Gastrocnemius medialis (tissue), 4 donors: ENCODE results near the gene CDHR4. TPM values are rescaled to one million over a fixed set of nuclear protein-coding genes. Genes with fewer than 3 reads are reported as not detected.

Experiments used
- ATAC-seq, 2 donors: fragments of 150-250 bp; one replicate each; pipeline ENCODE4 v1.9.1; 2016
- DNase-seq, 2 donors: peaks; one replicate each; pipeline ENCODE4 v3.0.0-alpha.2; 2019
- H3K27ac ChIP-seq, 4 donors: fragments of 200-600 bp; sonication (generic); 1 replicate in 1 of 4; 2 replicates in 3 of 4; pipeline ENCODE4 v1.5.1; 2016 to 2018; ENCODE audit warnings: mild to moderate bottlenecking in 2 of 4, moderate library complexity in 1 of 4
- H3K27me3 ChIP-seq, 3 donors: fragments of 200-600 bp; sonication (generic) in 2 of 3; 1 replicate in 1 of 3; 2 replicates in 2 of 3; pipeline versions ENCODE4 v1.5.1 to v1.6.0; 2016 to 2019; ENCODE audit warnings: mild to moderate bottlenecking in 1 of 3, moderate library complexity in 1 of 3
- H3K36me3 ChIP-seq, 2 donors: fragments of 200-600 bp; sonication (generic) in 1 of 2; one replicate each; pipeline ENCODE4 v1.5.1; 2017 to 2018
- H3K4me1 ChIP-seq, 2 donors: fragments of 200-600 bp; sonication (generic) in 1 of 2; one replicate each; pipeline ENCODE4 v1.5.1; 2016 to 2017; ENCODE audit warnings: mild to moderate bottlenecking in 2 of 2
- H3K4me3 ChIP-seq, 4 donors: fragments of 200-600 bp; sonication (generic) in 3 of 4; 1 replicate in 1 of 4; 2 replicates in 3 of 4; pipeline ENCODE4 v1.5.1; 2016 to 2019; ENCODE audit warnings: mild to moderate bottlenecking in 2 of 4
- H3K9me3 ChIP-seq, 3 donors: fragments of 200-600 bp; sonication (generic) in 2 of 3; 1 replicate in 1 of 3; 2 replicates in 2 of 3; pipeline ENCODE4 v1.5.1; 2016 to 2019
- POLR2A ChIP-seq, 2 donors: fragments of 450-650 bp; IDR thresholded peaks; one replicate each; pipeline ENCODE4 v1.6.1; 2017; ENCODE audit warnings: antibody characterized with exemption in 2 of 2, mild to moderate bottlenecking in 2 of 2, moderate library complexity in 2 of 2
- in situ Hi-C, 4 donors: fragments of 200-750 bp; cut with MboI; loops; one replicate each; pipeline versions ENCODE4 v1.15.0 to v1.8.0; 2017; ENCODE audit warnings: low sequenced_read_pairs in 4 of 4
- intact Hi-C: fragments of 100-400 bp; cut with DNase I; formaldehyde crosslinking; loops from one replicate; pipeline ENCODE4 v1.15.1; 2023; ENCODE audit warnings: low total_unique reads
- total RNA-seq, 4 donors: library from RNA; depleted of rRNA; stranded (reverse); fragments of >200 nt; gene quantifications; one replicate each; pipeline versions ENCODE4 v1.1.0 to v1.2.3, GENCODE V29; 2016
- TF ChIP-seq, protein P1 (sequence below), 5 experiments: fragments of 450-650 bp in 3 of 5; fragments of 200-600 bp in 2 of 5; sonication (generic) in 2 of 5; IDR thresholded peaks in 4 of 5; conservative IDR thresholded peaks in 1 of 5; 1 replicate in 4 of 5; 2 replicates in 1 of 5; pipeline ENCODE4 v1.5.1; 2016 to 2019; ENCODE audit warnings: antibody characterized with exemption in 5 of 5, mild to moderate bottlenecking in 3 of 5, moderate library complexity in 3 of 5

CDHR4 gene
- total RNA-seq, 4 donors from 2014 or later = not detected

DNA sequence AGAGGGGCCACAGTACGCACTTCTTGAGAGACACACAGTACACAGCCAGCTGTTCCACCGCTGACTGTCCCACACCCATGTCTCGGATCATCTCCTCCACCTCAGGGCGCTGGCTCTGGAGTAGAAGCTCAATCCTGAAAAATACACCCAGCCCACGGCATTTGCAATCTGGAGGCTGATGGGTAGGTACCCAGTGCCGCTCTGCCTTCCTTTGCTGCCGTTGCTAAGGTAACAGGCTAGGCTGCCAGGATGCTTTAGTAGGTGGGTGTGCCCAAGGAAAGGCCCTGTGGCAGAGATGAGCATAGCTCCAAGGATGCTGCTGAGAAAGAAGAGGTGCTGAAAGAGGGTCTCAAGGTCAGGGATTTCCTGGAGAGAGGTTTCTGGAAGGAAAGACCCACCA lies 42.1 kb upstream of the CDHR4 start:
- no peaks in the 10 kb centered on the region for H3K27me3 ChIP-seq
- ATAC-seq (no peak), DNase-seq (no peak)
- in situ Hi-C loops = loop anchor here in 2 of 4 donors (5.0 to 25.0 kb wide), 3 partner anchors 35 to 305 kb away; partner anchors contain the start of gene INKA1 (in 1 of the 2)
- no peaks in the 10 kb centered on the region for H3K9me3 ChIP-seq
- TF ChIP-seq, protein P1, sequence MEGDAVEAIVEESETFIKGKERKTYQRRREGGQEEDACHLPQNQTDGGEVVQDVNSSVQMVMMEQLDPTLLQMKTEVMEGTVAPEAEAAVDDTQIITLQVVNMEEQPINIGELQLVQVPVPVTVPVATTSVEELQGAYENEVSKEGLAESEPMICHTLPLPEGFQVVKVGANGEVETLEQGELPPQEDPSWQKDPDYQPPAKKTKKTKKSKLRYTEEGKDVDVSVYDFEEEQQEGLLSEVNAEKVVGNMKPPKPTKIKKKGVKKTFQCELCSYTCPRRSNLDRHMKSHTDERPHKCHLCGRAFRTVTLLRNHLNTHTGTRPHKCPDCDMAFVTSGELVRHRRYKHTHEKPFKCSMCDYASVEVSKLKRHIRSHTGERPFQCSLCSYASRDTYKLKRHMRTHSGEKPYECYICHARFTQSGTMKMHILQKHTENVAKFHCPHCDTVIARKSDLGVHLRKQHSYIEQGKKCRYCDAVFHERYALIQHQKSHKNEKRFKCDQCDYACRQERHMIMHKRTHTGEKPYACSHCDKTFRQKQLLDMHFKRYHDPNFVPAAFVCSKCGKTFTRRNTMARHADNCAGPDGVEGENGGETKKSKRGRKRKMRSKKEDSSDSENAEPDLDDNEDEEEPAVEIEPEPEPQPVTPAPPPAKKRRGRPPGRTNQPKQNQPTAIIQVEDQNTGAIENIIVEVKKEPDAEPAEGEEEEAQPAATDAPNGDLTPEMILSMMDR (IDR thresholded peaks at IDR 0.05 in 4 of 5, conservative IDR thresholded peaks at IDR 0.05 in 1 of 5) = no peak
- no peak for TF ChIP-seq POLR2A (IDR thresholded peaks at IDR 0.05)
- intact Hi-C loops = loop anchor here (10.0 kb wide), 1 partner anchor 63 kb away; the partner anchor contains the start of gene MST1R
- H3K36me3 ChIP-seq = no peaks in the 10 kb centered on the region
- H3K4me3 ChIP-seq = no peak overlapping the region
- H3K27ac ChIP-seq = no peak overlapping the region
- H3K4me1 ChIP-seq = peaks cover 9 to 18% of the 10 kb centered on the region in 2 donors

DNA sequence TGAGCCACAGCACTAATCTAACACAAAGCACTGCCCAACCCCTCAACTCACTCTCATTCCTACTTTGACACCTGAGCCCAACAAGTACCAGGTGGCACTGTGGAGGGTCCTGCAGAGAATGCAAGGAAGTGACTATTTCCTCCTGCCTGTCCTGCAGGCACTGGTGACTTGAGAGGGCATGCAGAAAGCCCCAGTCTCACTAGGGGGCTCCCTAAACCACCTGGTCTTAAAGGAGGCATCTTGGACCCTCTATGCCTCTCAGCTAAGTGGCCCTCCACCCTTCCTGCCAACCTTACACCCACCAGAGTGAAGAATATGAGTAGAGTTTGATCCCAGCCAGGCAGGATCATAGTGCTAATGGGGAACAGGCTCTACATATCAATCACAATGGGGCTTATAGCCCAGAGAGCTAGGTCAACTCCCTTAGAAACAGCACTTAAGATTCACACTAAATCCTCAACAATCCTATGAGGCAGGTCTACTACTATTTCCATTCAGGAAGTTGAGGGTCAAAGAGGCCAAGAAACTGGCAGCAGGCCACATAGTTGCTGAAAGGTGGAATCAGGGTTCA lies 41.5 kb upstream of the CDHR4 start:
- peaks cover 9 to 18% of the 10 kb centered on the region in 2 donors for H3K4me1 ChIP-seq
- no peak overlapping the region for H3K4me3 ChIP-seq
- in situ Hi-C loops (loop anchor here in 2 of 4 donors (5.0 to 25.0 kb wide), 3 partner anchors 34 to 304 kb away; partner anchors contain the start of gene INKA1 (in 1 of the 2)), intact Hi-C loops (loop anchor here (10.0 kb wide), 1 partner anchor 64 kb away; the partner anchor contains the start of gene MST1R)
- no peak for DNase-seq
- ATAC-seq = no peak
- no peaks in the 10 kb centered on the region for H3K9me3 ChIP-seq
- H3K27me3 ChIP-seq = no peaks in the 10 kb centered on the region
- no peak overlapping the region for H3K27ac ChIP-seq
- TF ChIP-seq, protein P1 (IDR thresholded peaks at IDR 0.05 in 4 of 5, conservative IDR thresholded peaks at IDR 0.05 in 1 of 5) = peak in 1 of 5 experiments; percentile 27
- no peak for TF ChIP-seq POLR2A (IDR thresholded peaks at IDR 0.05)
- H3K36me3 ChIP-seq = no peaks in the 10 kb centered on the region

DNA sequence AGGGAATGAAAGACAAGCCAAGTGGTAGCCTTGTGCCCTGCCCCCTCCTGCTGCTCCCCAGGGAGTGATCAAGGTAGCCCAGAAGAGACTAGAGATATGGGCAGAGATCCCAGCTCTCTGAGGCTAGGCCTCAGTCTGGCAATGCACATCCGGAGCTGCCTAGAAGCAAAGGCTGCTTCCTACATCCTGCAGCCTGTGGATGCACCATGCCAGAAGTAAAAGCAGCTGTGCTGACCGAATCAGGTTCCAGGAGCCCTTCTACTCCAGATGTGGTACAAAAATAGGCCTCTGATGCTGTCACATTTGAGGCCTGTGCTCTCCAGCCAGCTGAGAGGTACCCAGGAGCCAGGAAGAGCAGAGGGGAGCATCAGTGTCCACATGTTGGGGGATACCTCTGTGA lies 40.7 kb upstream of the CDHR4 start:
- ATAC-seq (no peak), DNase-seq (no peak)
- Histone ChIP-seq H3K4me3 (no peak overlapping the region), H3K27me3 (no peaks in the 10 kb centered on the region), H3K27ac (peak overlapping the region in 1 of 4 donors; percentile 76), H3K4me1 (peaks cover 9 to 18% of the 10 kb centered on the region in 2 donors), H3K9me3 (no peaks in the 10 kb centered on the region), H3K36me3 (no peaks in the 10 kb centered on the region)
- TF ChIP-seq POLR2A (IDR thresholded peaks at IDR 0.05) = no peak
- TF ChIP-seq, protein P1 (IDR thresholded peaks at IDR 0.05 in 4 of 5, conservative IDR thresholded peaks at IDR 0.05 in 1 of 5) = no peak
- in situ Hi-C loops = loop anchor here in 2 of 4 donors (5.0 to 25.0 kb wide), 3 partner anchors 33 to 303 kb away; partner anchors contain the start of gene INKA1 (in 1 of the 2)
- intact Hi-C loops = loop anchor here (10.0 kb wide), 1 partner anchor 64 kb away; the partner anchor contains the start of gene MST1R

DNA sequence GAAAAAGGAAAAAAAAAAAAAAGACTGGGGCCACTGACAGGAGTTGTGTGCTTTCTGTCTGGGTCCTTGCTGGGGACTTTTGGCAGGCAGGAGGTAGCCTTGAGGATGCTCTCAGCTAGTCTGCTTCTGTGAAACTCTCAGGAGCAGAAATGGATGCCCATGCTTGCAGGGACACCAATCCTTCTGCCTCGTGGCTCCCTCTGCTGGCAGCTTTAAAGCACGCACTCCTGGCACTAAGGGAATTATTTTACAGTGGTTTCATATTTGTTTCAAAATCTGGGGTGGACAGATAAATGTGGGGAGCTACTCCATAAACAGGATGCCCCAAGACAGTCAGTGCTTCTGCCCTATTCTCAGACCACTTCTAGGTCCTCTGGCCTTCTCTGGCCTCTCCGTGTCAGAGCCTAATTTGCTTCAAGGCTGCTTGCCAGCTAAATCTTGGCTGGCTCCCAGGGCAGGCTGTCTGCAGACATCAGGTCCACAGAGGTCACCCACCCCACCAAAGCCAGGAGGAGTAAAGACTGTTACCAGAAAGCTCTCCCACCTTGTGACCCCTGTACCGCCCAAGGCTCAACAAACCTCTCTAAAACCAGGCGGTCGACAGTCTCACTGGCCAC lies 39.6 kb upstream of the CDHR4 start:
- Histone ChIP-seq H3K27ac (peak overlapping the region; percentile 3 to 76 (median 52)), H3K9me3 (no peaks in the 10 kb centered on the region), H3K4me3 (no peak overlapping the region), H3K27me3 (no peaks in the 10 kb centered on the region), H3K36me3 (no peaks in the 10 kb centered on the region), H3K4me1 (peaks cover 9 to 18% of the 10 kb centered on the region in 2 donors)
- in situ Hi-C loops (loop anchor here in 2 of 4 donors (5.0 to 25.0 kb wide), 2 partner anchors 42 to 302 kb away; partner anchors contain the start of gene CDHR4 (in 1 of the 2)), intact Hi-C loops (loop anchor here (1.0 kb wide), 2 partner anchors 37 to 136 kb away; no protein-coding TSS in a partner anchor)
- TF ChIP-seq POLR2A (IDR thresholded peaks at IDR 0.05) = no peak
- TF ChIP-seq, protein P1 (IDR thresholded peaks at IDR 0.05 in 4 of 5, conservative IDR thresholded peaks at IDR 0.05 in 1 of 5) = peak; percentile 90 to 94 (median 93)
- DNase-seq (peak; percentile 56 to 70), ATAC-seq (peak; percentile 90 to 94)
